ENCODE data around the gene AGRN.
A peak's percentile ranks its signal among the peaks of the same experiment; 100 is the strongest.
"Not testable (repeated sequence)": the region's sequence is repeated elsewhere in the genome, so short reads cannot be mapped to it uniquely, and the experiment has no call there.

The AGRN gene

DNA sequence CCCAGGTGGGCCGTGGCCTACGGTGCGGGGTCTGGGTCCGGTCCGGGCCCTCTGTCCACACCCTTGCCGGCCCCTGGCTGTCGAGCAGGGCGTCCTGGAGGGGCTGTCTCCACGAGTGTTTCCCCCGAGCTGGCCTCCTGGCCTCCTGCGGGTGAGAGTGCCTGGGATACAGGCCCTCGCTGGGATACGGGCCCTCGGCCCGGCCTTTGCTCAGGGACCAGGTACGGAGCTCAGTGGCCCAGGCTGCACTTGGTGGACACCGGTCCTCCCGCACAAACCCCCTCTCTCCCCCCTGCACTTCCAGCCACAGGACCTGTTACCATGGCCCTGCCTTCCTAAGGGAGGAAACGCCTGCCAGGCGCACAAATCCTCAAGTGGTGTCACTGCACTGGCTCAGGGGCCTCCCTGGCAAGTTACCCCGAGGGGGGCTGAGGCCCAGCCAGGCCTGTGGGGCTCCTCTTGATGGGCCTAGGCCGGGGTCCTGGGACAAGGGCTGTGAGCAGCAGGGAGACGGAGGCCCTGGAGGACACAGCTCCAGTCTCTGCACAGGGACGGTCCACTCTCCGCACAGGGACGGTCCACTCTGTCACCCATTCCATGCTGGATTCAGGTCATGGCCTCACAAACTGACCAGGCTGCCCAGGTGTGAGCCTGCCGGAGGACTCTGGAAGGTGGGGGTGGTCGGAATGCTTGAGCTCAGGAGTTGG is 72.4 kb downstream of the AGRN start:
- DNase-seq = no peak

DNA sequence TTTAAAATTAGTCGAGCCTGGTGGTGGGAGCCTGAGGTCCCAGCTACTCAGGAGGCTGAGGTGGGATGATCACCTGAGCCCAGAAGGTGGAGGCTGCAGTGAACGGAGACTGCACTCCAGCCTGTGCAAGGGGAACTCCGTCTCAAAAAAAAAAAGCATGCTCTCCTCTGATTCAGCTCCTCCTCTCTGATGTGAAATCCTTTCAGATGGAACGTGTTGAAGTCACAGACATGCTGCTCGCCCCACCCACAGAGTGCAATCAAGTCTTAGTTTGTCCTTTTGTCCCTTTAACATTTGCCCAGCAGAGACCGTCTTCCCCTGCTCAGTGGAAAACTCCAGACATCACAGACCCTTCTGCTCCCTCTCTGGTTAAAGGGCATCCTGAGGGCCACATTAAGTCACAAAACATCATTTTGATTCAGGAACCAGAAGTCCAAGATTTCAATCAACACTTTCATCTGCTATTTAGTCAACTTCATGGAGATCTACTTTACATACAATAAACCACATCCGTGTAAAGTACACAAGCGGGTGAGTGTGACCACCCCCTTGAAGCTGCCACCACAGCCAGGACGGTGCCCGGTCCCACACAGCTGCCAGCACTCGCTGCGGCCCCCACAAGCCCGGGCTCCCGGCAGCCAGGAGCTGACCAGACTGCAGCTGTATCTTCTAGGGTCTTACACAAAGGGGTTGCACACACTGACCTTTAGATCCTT is 73.1 kb downstream of the AGRN start:
- no peak for DNase-seq

DNA sequence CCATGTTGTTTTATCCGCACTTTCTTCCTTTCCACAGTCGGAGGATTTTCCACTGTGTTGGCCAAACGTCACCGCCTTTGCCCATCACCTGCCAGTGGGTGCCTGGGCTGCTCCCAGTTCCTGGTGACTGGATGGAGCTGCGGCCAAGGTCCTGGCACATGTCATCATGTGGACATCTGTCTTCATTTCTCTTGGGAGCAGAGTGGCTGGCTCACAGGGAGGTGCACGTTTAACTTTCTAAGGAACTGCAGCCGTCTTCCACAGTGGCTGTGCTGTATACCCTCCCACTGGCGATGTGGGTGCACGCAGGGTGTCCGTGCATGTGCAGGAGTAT is 73.7 kb downstream of the AGRN start:
- DNase-seq = peak; percentile 0

DNA sequence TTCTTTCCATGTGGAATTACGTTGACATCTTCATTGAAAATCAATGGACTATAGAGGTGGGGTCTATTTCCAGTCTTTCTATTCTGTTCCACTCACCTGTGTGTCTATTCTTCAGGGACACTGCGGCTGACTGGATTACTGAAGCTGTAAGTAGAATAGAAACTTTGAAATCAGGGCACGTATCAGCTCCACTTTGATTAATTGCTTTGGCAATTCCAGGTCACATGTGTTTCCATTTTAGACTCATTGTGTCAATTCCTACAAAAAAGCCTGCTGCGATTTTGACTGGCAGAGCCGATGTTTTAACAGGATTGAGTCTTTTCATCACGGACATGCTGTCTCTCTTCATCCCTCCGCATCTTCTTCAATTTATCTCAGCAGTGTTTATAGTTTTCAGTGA is 75.1 kb downstream of the AGRN start:
- no peak for DNase-seq

DNA sequence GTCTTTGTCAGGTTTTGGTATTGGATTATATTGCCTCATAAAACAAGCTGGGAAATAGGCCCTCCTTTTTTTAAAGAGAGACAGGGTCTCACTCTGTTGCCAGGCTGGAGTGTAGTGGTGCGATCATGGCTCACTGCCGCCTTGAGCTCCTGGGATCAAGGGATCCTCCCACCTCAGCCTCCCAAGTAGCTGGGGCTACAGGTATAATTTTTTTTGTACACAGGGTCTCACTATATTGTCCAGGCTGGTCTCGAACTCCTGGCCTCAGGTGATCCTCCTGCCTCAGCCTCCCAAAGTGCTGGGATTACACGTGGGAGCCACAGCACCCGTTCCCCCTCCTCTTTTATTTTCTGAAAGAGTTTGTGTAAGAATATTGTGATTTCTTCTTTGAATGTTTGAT is 76.2 kb downstream of the AGRN start:
- DNase-seq = not testable (repeated sequence)

DNA sequence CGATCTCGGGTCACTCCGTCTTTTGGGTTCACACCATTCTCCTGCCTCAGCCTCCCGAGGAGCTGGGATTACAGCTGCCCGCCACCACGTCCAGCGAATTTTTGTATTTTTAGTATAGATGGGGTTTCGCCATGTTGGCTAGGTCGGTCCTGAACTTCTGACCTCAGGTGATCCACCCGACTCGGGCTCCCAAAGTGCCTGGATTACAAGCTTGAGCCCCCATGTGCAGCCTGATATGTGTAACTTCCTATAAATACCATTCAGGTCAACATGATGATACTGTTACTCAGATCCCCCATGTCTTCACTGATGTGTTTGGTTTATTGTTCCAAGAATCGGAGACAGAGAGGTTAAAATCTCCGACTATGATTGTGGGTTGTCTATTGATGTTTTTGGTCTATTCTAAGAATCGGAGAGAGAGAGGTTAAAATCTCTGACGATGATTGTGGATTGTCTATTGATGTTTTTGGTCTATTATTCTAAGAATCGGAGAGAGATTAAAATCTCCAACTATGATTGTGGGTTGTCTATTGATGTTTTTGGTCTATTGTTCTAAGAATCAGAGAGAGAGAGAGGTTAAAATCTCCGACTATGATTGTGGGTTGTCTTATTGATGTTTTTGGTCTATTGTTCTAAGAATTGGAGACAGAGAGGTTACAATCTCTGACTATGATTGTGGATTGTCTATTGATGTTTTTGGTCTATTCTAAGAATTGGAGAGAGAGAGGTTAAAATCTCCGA is 78.9 kb downstream of the AGRN start:
- DNase-seq = no peak

DNA sequence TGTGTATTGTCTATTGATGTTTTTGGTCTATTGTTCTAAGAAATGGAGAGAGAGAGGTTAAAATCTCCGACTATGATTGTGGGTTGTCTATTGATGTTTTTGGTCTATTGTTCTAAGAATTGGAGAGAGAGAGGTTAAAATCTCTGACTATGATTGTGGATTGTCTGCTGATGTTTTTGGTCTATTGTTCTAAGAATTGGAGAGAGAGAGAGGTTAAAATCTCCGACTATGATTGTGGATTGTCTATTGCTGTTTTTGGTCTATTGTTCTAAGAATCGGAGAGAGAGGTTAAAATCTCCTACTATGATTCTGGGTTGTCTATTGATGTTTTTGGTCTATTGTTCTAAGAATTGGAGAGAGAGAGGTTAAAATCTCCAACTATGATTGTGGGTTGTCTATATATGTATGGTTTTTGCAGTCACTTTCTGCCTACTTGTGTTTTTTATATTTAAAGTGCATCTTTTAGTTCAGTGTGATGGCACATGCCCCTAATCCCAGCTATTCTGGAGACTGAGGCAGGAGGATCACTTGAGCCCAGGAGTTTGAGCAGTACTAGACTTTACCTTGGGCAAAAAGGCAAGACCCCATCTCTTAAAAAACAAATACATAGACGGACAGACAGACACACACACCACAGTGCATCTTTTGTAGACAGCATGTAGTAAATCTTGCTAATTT is 79.7 kb downstream of the AGRN start:
- no peak for DNase-seq

DNA sequence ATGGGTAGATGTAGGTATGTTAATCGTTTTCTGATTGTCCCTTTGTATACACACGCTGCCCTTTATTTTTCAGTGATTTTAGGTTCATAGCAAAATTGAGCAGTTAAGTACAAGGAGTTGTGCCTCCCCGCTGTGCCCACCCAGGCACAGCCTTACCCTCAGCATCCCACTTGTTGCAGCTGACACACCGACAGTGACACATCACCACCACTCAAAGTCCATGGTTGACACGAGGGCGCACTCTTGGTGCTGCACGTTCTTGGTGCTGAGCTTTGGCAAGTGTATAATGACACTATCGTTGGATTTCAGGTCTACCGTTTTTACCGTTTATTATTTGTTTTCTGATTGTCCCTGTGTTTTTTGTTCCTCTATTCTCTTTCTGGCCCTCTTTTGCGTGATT is 80.4 kb downstream of the AGRN start:
- DNase-seq = no peak

DNA sequence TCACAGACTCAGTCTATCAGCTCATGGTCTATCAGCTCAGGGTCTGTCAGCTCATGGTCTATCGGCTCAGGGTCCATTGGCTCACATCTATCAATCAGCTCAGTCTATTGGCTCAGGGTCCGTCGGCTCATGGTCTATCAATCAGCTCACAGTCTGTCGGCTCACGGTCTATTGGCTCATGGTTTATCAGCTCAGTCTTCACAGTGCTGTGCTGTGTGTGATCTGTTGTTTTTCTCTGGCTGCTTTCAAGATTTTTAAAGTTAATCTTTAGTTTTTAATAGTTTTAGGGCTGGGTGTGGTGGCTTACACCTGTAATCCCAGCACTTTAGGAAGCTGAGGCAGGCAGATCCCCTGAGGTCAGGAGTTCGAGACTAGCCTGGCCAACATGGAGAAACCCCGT is 81.6 kb downstream of the AGRN start:
- no peak for DNase-seq

DNA sequence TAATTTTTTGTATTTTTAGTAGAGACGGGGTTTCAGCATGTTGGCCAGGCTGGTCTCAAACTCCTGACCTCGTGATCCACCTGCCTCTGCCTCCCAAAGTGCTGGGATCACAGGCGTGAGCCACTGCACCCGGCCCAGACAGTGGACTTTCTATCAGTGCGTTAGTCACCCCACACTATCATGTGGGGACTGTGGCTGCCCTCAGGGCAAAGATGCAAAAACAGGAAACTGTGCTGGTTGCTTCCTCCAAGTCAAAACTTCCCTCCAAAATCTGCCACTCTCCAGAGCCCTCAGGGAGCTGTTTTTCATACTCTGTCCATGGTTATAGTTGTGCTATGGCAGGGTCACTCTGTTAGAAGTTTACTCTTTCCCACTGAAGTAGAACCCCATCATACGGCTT is 84.2 kb downstream of the AGRN start:
- not testable (repeated sequence) for DNase-seq
